NCI-H1436 (cell line): Measurements from ENCODE around the gene EIF5A.

Experiments used
- DNase-seq: peaks from one replicate; lab custom pipeline; 2025; lab: John Stamatoyannopoulos, UW

Gene EIF5A

DNA sequence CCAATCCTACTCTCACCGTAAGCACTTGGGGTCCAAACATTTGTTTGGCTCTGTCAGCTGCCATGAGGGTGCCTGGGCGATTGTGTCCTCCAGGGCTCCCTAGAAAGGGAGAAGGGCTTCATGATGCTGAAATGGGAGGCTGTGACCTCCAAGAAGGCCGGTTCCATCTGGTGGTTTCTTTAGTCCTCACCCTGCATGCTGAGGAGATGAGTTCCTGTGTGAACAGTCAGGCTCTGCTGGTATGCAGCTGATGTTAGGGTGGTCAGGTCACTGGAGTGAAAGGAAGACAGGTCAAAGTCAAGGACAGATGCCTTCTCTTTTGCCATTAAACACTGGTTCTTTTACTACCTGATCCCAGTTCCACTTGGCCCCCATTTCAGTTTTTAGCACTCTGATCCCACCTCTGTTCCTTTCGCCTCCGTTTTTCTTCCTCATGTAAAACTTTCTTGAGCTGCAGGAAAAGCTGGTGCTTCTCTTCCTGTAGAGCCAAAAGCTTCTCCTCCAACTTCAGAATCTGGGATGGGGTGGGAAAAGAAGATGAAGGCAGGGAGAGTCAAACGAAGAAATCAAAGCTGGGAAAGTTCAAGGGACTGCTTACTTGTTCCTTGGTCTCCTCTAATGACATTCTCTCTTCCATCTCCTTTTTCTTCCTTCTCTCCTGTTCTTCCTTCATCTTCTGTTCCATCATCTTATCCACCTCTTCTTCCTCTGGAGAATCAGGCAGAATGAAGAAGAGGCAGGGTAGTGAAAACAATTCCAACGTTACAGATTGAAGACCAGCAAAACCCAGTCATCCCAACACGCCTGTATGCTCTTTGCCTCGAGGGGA lies 6.7 kb downstream of the EIF5A start:
- no peak for DNase-seq

DNA sequence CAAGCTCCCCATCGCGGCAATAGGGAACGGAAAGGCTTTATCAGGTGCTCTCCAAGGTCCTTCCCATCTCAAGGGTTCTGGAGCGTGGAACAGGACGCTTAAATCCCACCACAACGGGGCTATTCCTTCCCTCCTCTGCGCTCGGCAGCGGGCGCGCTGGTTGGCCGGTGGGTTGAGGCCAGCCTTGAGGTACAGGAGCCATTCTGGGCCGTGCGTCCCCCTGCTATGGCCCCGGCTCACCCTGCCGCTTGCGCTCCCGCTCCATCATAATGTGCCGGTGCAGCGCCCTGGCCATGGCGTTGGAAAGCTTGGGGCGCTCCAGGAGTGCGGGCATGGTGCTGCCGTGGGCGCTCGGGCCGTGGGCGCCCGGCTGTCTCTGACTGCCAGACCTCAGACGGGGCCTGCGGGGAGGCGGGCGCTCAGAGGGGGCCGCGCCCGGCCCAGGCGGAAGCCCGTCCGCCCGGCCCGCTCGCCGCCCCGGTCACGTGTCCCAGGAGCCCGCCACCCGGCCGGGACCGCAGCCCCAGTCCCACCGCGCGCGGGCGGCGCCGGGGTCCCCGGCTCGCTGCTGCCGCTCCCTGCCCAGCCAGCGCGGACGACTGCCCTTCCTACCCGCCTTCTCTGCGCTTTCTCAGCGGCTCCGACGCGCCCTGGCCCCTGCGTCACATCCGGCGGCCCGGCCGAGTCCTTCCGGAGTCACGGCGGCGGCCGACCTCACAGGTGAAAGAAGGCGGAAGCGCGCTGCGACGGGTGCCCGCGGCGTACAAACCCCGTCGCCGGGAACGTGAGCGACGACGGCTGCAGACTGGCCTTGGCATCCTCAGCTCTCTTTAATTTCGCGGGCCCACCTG lies 7.5 kb downstream of the EIF5A start, which contains the start of gene GPS2:
Gene GPS2, minus strand, starts transcription at position 642 of the 851 bp plus-strand sequence. Its CDS starts 308 bp downstream, at position 334.
- DNase-seq, result peak; percentile 87

DNA sequence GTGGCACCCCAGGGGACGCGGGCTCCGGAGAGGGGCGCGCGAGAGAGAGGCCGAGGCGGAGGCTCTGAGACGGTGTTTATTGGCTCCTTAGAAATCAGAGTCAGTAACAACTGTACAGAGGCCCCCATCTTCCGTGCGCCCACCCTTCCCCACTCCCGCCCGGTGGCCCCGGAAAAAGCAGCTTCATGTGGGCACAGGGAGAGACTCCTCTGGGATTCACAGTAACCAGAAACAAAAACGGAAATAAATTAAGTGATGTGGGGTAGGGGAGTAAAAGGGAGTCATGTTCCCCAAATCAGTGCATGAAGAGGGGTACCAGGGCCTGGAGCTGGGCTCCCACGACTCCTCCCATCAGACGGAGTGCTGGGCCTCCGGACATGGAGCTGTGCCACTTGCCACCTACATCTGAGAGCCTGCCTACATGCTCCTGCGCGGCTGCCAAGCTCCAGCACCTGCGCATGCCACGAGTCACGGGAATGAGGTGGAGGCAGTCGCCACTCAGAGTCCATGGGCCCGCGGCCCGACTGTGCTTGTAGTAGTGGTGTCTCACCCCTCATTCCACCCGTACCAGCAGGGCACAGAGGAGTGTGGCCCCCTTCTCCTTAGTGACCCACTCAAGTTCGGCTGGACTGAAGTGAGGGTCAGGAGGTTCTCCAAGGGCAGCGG lies 8.3 kb downstream of the EIF5A start:
- DNase-seq, result no peak

DNA sequence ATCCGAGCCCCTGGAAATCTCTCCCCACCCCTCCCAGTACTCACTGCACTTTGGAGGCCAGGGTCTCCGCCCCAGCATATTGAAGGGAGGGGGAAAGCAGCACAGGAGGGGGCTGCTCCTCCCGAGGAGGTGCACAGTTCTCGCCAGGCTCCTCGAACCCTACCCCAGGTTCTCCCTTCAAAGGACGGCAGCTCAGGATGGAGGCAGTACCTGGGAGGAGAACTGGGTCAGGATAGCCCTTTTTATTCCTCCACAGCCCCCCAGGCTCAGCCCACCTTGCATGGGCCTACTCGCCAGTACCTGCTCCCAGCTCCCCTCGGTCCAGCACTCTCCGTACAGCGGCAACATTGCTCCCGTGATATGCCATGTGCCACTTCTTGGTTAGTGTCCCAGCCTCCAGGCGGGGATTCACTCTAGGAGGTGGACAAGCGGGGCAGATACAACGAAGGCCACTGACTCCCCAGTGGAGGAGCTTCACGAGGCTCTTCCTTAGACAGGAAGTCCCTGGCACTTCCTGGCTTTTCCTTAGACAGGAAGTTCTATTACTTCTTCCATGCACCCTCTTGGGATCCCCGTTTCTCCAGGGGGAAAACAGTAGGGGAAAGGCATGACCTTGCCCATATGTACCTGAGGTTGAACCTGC lies 9.9 kb downstream of the EIF5A start:
- DNase-seq, result no peak

DNA sequence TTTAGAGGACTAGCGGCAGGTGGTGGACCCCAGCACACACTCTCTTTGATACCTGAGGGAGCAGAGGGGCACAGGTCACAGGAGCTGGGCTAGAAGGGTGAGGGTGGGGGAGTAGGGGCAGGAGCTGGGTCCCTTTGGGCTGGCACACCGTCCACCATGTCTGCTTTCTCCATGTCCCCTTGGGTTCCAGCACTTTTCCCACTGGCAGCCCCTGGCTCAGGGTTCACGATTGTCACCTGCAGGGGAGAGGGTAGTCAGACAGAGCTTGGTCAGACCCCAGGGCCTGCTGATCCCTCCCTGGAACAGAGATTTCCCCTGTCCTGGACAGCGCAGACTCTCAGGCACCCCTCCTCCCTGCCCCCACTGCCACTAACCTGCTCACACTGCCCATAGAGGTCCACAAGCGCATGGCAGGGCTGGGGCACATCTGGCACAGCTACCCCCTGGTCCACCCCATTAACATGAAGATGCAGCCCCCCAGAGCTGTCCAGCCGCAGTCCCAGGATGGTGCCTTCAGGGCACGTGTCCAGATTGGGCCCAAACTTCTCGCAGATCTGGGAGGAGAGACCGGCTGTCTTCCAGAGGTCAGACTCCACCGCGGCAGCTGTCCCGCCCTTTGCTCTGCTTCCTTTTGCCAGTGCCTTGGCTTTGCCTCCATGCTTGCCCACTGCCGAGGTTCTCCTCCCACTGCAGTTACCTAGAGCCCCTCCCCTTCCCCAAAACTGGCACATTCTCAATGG lies 10.9 kb downstream of the EIF5A start:
- DNase-seq, result no peak

DNA sequence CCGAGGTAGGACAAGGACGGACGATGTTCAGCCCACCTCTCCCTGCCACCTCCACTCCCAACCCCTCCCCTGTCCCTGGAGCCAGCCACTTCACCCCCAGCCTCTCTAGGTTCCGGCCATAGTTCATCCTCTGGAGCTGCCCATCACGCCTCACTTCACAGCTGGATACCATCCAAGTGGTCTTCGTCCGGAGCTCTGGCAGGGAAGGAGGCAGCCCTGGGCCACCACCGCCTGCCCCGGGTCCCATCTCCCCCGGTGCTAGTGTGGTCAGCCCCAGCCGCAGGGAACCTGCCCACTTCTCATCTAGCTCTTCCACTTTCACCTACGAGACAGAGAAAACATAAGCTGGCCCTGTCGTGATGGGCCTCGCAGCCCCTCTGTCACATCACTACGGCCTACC lies 14.0 kb downstream of the EIF5A start:
- no peak for DNase-seq

DNA sequence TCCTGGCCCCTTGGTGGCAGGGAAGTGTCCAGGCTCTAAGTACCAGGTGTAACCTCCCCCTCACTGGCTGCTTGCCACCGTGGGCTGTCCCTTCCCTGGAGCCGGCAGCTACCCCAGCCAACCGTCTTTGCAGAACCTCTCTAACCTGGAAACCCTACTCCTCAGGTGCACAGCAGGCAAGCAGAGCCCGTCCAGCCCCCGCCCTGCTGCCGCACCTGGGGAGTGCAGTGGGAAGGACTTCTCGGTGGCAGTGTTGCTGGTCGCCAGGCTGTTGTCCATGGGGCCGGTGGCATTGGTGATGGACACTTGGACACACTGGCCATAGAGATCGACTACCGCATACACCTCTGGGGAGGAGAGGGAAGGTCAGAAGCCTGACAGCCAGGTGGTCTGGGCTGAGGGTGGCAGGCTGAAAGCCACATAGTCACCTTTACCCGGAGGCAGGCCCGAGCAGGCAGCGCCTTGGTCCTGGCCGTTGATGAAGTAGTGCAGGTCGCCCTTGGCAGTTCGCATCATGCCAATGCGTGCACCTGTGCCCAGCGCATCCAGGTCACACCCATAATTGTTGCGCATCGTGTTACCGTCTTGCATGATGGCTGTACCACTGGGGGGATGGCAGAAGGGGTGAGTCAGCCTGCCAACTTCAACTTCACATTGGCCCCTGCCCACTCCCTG lies 15.2 kb downstream of the EIF5A start:
- no peak for DNase-seq

DNA sequence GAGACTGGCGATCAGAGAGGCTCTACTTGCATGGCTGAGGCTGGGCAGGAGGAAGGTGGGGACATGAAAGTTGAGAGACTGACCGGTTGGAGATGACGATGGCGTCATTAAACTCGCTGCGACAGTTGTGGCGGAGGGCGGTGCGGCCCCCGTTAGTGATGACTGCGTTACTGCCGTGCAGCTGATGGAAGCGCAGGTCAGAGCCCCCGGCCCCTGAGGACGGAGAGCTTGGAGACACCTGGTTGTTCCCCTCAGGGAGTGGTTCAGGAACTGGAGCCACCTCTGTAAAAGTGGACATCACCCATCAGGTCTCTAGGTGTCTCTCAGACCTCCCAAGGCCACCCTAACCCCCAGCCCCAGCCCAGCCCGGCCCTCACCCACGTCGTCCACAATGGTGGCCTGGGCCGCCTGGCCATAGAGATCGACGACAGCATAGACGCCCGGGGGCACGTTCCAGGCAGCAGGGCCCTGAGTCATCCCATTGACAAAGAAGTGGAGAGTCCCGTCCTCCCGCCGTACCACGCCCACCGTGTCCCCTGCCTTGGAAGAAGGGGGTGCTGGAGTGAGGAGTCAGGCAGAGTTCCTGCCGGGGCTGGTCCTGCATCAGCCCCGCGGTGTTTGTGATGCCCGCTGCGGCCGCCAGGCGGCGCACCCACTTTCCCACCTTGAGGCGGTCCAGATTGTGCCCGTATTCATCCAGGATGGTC lies 16.5 kb downstream of the EIF5A start:
- no peak for DNase-seq

DNA sequence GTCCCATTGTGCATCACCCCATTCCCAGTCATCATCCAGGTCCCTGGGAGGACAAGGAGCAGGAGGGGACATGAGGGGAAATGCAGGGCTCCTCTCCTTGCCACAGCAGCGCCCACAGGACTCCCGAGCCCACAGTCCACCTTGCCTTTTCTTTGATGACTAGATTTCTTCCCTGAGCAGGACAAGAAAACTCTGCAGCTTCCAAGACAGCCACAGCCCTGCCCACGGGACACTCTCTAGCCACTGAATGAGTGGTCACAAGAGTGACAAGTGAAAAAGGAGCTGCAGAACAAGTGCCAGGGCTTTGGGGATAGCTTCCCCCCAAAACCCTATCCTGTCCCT lies 17.0 kb downstream of the EIF5A start:
- no peak for DNase-seq

DNA sequence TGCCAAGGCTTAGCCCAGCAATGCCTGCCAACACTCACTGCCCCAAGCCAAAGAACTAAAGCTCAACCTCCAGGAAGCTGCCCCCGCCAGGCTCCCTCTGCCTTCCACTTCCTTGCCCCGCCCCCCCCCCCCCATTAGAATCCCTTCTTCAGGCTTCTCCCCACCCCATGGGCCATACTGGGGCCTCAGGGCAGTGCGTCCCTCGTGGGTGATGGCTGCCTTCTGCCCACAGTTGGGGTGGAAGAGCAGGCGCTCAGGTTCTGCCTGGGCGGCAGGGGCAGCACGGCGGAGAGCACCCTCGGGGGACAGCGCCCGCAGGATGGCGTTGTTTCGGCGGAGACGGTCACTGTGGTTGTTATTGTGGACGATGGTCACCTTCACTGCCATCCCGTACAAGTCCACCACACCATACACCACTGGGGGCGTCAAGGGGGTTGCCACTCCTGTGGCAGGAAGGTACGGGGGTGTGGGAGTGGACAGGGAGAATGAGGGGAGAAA lies 17.7 kb downstream of the EIF5A start:
- no peak for DNase-seq

DNA sequence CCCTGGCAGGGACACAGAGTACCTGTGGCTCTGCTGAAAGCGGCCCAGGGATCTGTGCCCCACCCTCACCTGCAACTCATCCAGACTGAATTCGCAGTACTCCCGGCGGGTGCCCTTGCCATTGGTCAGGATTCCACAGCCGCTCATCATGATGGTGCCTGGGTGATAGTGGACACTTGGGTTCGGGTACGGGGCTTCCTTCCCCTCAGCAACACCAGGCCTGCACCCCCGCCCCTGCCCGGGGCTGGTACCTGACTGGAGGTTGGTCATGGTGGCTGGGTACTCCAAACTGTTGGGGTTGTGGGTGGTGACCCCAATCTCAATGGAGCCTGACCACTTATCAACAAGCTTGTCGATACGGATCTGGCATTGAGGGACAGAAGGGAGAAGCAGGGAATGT lies 18.8 kb downstream of the EIF5A start:
- no peak for DNase-seq

DNA sequence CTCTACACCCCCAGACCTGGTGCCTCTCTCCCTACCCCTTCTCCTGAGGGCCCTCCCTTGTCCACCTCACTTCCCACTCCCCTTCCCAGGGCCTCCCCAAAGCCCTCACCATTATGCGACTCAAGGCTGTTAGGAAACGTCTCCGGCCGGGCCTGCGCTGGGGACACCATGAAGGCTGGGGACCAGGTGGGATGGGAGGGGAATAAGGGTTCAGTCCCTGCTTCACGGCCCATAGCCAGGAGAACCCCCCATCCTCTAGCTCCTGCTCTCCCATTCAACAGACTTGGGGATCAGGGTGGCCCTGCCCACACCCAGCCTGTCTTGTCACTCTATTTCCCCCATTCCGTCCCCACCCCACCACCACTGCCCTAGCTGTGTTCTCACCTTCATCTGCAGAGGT lies 19.6 kb downstream of the EIF5A start:
- DNase-seq, result no peak

DNA sequence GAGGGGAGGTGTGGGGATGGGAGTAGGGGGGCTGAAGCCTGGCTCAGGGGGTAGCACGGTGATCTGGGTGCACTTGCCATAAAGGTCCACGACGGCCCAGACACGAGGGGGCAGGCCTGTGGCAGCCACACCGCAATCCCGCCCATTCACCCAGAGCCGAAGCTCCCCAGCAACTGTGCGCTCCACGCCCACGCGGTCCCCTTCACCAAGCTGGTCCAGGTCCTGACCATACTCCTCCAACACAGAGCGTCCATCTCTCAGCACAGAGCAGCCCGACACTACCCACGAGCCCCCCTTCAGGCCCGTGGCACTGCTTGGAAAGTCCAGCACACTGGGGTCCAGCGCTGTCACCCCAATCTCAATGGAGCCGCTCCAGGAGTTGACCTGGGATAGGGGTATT lies 20.1 kb downstream of the EIF5A start:
- no peak for DNase-seq

DNA sequence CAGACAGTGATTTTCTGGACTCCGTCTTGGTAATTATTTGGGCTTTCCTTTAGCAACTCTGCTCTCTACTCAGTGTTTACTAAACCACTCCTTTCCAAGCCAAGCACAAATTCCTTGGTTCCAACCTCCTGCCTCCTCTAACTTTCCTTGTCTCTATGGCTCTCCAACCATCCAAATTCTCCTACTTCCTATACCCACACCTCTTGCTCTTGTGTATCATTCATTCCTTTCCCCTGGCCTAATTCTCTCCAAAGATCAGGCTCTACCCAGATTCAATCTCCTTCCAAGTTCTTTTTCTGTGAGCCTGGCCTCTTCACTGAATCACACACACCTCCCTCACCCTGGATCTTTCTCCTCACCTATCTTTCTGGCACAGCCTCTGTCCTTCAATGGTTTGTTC lies 20.6 kb downstream of the EIF5A start:
- no peak for DNase-seq

DNA sequence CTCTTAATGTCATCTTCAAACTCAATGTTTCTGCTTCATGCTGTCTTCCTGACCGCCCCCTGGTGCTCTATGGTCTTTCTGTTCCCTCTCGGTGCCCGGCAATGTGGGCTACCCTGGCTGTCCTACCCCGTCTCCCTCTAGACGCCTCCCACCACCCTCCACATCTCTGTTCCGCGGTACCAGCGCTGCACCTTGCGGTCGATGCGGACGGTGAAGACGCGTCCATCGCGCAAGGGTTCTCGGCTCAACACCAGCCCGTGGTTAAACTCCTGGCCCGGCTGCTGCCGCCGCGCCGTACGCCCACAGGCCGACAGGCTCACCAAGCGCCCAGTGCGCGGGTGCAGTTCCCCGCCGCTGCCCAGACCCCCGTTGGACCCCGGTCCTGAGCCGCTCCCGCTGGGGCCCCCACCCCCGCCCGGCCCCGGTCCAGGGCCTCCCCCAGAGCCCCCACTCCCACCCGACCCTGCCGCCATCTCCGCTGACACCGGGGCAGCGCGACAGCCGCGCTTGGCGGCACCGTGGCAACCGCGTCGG lies 21.5 kb downstream of the EIF5A start, which contains the start of gene NEURL4:
Gene NEURL4, minus strand, starts transcription at position 496 of the 534 bp plus-strand sequence. Its CDS starts 23 bp downstream, at position 473.
- DNase-seq, result no peak

DNA sequence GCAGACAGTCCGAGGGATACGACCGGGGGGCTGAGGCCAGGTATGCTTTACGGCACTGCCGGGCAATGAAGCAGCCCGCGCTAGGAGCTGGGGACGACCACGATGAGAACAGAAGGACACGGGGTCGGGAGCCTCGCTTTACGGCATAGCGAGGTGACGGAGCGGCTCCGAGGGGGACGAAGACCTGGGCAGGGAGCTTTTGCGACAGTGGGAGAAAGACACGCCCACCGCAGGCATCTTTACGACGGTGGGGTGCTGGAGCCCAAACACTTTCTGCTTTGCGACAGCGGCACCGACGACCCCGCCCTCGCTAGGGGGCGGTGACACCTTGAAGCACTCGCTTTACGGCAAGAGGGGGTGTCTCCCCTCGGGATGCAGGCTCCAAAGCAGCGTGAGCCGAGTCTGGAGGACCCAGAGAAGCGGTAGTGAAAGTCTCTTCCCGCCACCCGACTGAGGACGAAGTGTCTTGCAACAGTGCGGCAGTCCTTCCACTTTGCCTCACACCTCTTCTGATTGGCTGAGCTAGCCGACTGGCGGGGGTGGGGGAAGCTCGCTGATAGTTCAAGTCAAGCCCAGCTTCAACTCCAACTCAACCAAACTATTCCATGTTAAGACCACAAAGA lies 22.1 kb downstream of the EIF5A start:
- DNase-seq, result peak; percentile 97

DNA sequence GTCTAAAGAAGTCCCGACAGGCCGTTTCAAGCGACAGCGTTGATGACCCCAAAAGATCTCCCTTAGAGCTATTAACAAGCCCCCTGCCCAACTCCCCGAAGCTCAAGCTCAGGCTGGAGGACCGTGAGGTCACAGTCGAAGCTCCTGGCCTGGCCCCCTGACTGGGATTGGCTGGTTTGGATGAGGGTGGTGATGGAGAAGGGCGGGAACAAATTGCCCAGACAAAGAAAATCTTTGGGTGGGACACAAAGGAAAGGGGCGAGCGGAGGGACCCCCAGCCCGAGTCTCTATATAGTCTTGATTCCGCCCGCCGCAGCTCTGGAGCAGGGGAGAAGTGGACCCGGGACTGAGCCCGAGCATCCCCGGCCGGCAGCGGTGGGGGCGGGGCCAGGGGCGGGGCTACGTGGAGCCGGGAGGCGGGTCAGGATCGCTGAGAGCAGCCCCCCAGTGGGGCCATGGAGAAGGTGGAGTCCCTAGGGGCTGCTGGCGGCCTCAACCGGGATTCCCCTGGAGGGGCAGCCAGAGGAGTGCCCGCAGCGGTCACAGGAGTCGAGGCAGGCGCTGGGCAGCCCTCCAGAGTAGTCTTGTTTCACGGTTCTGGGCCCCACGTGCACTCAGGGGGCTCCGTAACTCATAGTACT lies 22.7 kb downstream of the EIF5A start:
- peak; percentile 80 for DNase-seq

DNA sequence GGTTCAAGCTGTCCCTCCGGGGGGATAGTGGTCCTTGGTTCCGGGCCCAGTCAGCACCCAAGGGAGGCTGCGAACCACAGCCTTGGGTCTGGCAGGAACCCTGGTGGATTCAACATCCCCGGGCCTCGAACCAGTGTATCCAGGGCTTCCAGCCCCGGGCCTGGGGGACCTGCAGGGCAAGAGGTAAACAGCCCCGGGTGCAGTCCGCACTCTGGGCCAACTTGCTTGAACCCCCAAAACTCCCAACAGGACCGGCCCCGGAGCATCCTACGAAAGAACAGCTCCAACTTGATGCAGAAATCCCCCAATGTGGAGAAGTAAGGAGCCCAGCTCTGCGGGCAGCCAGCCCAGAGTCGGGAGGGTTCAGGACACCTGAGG lies 23.2 kb downstream of the EIF5A start:
- no peak for DNase-seq

DNA sequence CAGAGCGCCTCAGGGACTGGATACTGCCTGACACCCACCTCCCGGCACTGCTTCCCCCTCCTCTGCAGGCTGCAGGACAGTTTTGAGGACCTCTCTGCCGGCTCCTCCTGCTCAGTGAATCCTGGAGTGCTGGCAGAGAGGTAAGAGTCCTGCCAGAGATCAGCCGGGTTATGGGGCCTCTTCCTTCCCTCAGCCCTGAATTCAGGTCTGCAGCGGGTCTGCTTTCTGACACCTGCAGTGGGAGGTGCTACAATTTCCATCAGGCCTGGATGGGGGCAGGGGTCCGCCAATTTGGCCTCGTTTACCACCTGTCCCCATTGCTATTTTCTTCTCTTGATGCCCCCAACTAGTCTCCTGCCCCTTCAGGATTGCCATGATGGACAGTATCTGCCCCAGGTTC lies 24.7 kb downstream of the EIF5A start:
- no peak for DNase-seq
